ENCODE results near the gene CALM1.
"Not testable (repeated sequence)": the region's sequence is repeated elsewhere in the genome, so short reads cannot be mapped to it uniquely, and the experiment has no call there.

The CALM1 gene

GRCh38 chr14:90388982-90389381, 7.8 kb upstream of the CALM1 start:
- TF ChIP-seq CTCF (IDR thresholded peaks at IDR 0.05; ENCODE audit: extremely low read depth, insufficient read depth, missing control alignments): no peak
- in situ Hi-C loops (cut with MboI; ENCODE audit: low pct_unique_long_range_greater_than_20kb, low sequenced_read_pairs, unreplicated experiment): no loop called here
- DNase-seq (ENCODE audit: low spot score): no peak

GRCh38 chr14:90393966-90394365, 2.9 kb upstream of the CALM1 start:
- DNase-seq (ENCODE audit: low spot score): no peak
- in situ Hi-C loops (cut with MboI; ENCODE audit: low pct_unique_long_range_greater_than_20kb, low sequenced_read_pairs, unreplicated experiment): no loop called here
- TF ChIP-seq CTCF (IDR thresholded peaks at IDR 0.05; ENCODE audit: extremely low read depth, insufficient read depth, missing control alignments): no peak

- in situ Hi-C loops (cut with MboI; ENCODE audit: low pct_unique_long_range_greater_than_20kb, low sequenced_read_pairs, unreplicated experiment); DNase-seq (ENCODE audit: low spot score): not testable (repeated sequence)
Observed at GRCh38 chr14:90394782-90395181, 2.0 kb upstream of the CALM1 start.

GRCh38 chr14:90397425-90398314, 841 bp downstream of the CALM1 start:
- DNase-seq (ENCODE audit: low spot score): peak; percentile 84
- in situ Hi-C loops (cut with MboI; ENCODE audit: low pct_unique_long_range_greater_than_20kb, low sequenced_read_pairs, unreplicated experiment): no loop called here
- TF ChIP-seq CTCF (IDR thresholded peaks at IDR 0.05; ENCODE audit: extremely low read depth, insufficient read depth, missing control alignments): no peak

- in situ Hi-C loops (cut with MboI; ENCODE audit: low pct_unique_long_range_greater_than_20kb, low sequenced_read_pairs, unreplicated experiment): no loop called here
- TF ChIP-seq CTCF (IDR thresholded peaks at IDR 0.05; ENCODE audit: extremely low read depth, insufficient read depth, missing control alignments): no peak
- DNase-seq (ENCODE audit: low spot score): peak; percentile 51
Observed at GRCh38 chr14:90398315-90398839, 1.5 kb downstream of the CALM1 start.

- no peak for DNase-seq (ENCODE audit: low spot score)
- in situ Hi-C loops (cut with MboI; ENCODE audit: low pct_unique_long_range_greater_than_20kb, low sequenced_read_pairs, unreplicated experiment): no loop called here
Observed at GRCh38 chr14:90398841-90399540, 2.2 kb downstream of the CALM1 start.

More at GRCh38 chr14:90398841-90399540, 2.2 kb downstream of the CALM1 start:
- no peak for TF ChIP-seq CTCF (IDR thresholded peaks at IDR 0.05; ENCODE audit: extremely low read depth, insufficient read depth, missing control alignments)
